ENCODE results near the gene KSR1.
A peak's percentile ranks its signal among the peaks of the same experiment; 100 is the strongest.
"Not testable (repeated sequence)": the region's sequence is repeated elsewhere in the genome, so short reads cannot be mapped to it uniquely, and the experiment has no call there.

Gene KSR1

GRCh38 chr17:27455914-27456680 is at the start of gene KSR1:
TSS of gene KSR1 (plus strand) at chr17:27456448. CDS start at chr17:27456644, 196 bp downstream.
- DNase-seq (ENCODE audit: low spot score): peak; percentile 75

GRCh38 chr17:27407916-27408864 is 48.1 kb upstream of the KSR1 start:
- DNase-seq (ENCODE audit: low spot score): peak; percentile 82

- peak; percentile 62 for DNase-seq (ENCODE audit: low spot score)
Observed at GRCh38 chr17:27408891-27409290, 47.4 kb upstream of the KSR1 start.

GRCh38 chr17:27412158-27412557 is 44.1 kb upstream of the KSR1 start:
- not testable (repeated sequence) for DNase-seq (ENCODE audit: low spot score)

GRCh38 chr17:27413315-27413714 is 42.9 kb upstream of the KSR1 start:
- DNase-seq (ENCODE audit: low spot score): no peak

GRCh38 chr17:27413792-27414191 is 42.5 kb upstream of the KSR1 start:
- DNase-seq (ENCODE audit: low spot score): no peak

- DNase-seq (ENCODE audit: low spot score): no peak
Observed at GRCh38 chr17:27414271-27414670, 42.0 kb upstream of the KSR1 start.

- DNase-seq (ENCODE audit: low spot score): no peak
Observed at GRCh38 chr17:27414694-27415093, 41.6 kb upstream of the KSR1 start.

- DNase-seq (ENCODE audit: low spot score): no peak
Observed at GRCh38 chr17:27415120-27415795, 41.0 kb upstream of the KSR1 start.

GRCh38 chr17:27417596-27418365 is 38.5 kb upstream of the KSR1 start:
- no peak for DNase-seq (ENCODE audit: low spot score)

- DNase-seq (ENCODE audit: low spot score): no peak
Observed at GRCh38 chr17:27418366-27418615, 38.0 kb upstream of the KSR1 start.

- DNase-seq (ENCODE audit: low spot score): no peak
Observed at GRCh38 chr17:27419156-27419555, 37.1 kb upstream of the KSR1 start.

- DNase-seq (ENCODE audit: low spot score): no peak
Observed at GRCh38 chr17:27420211-27420950, 35.9 kb upstream of the KSR1 start.

- DNase-seq (ENCODE audit: low spot score): no peak
Observed at GRCh38 chr17:27421111-27421510, 35.1 kb upstream of the KSR1 start.

- DNase-seq (ENCODE audit: low spot score): not testable (repeated sequence)
Observed at GRCh38 chr17:27421626-27422025, 34.6 kb upstream of the KSR1 start.

- DNase-seq (ENCODE audit: low spot score): no peak
Observed at GRCh38 chr17:27422601-27423000, 33.6 kb upstream of the KSR1 start.

GRCh38 chr17:27423651-27424050 is 32.6 kb upstream of the KSR1 start:
- DNase-seq (ENCODE audit: low spot score): no peak

GRCh38 chr17:27424516-27424915 is 31.7 kb upstream of the KSR1 start:
- DNase-seq (ENCODE audit: low spot score): no peak

- DNase-seq (ENCODE audit: low spot score): no peak
Observed at GRCh38 chr17:27424941-27425340, 31.3 kb upstream of the KSR1 start.

- DNase-seq (ENCODE audit: low spot score): not testable (repeated sequence)
Observed at GRCh38 chr17:27425571-27425970, 30.7 kb upstream of the KSR1 start.

GRCh38 chr17:27425991-27426390 is 30.3 kb upstream of the KSR1 start:
- DNase-seq (ENCODE audit: low spot score): no peak

Measured in AG08395 (cell line).